ENCODE results near the gene MRPL49.
"Not testable (repeated sequence)": the region's sequence is repeated elsewhere in the genome, so short reads cannot be mapped to it uniquely, and the experiment has no call there.

The MRPL49 gene

GRCh38 chr11:65172600-65172999 is 50.5 kb downstream of the MRPL49 start:
- DNase-seq: no peak

- not testable (repeated sequence) for DNase-seq
Measured at GRCh38 chr11:65174571-65175010, 52.5 kb downstream of the MRPL49 start.
